HG03139 (cell line): ENCODE data around the gene GID4.
"Not testable (repeated sequence)": the region's sequence is repeated elsewhere in the genome, so short reads cannot be mapped to it uniquely, and the experiment has no call there.

Experiments
- ATAC-seq: cut with Tn5 transposase; IDR thresholded peaks from one replicate; pipeline ENCODE4 v1.9.1; 2021; ENCODE audit not compliant: unreplicated experiment

The GID4 gene

GRCh38 chr17:18038861-18039534 lies at the start of gene GID4, which contains the start of gene ATPAF2:
GID4 (plus strand) TSS chr17:18039408; CDS start chr17:18039465, 57 bp downstream.
ATPAF2 (minus strand) TSS chr17:18039168; CDS start chr17:18039013, 155 bp downstream.
- peak; percentile 84 for ATAC-seq

GRCh38 chr17:17989618-17990017 lies 49.6 kb upstream of the GID4 start:
- ATAC-seq = no peak

GRCh38 chr17:17990282-17990681 lies 48.9 kb upstream of the GID4 start:
- ATAC-seq = no peak

- no peak for ATAC-seq
These were observed 45.8 kb upstream of the GID4 start for GRCh38 chr17:17993366-17993765.

- no peak for ATAC-seq
These were observed 45.4 kb upstream of the GID4 start for GRCh38 chr17:17993852-17994251.

GRCh38 chr17:17994271-17995069 lies 44.7 kb upstream of the GID4 start:
- ATAC-seq = no peak

GRCh38 chr17:17995887-17996286 lies 43.3 kb upstream of the GID4 start:
- ATAC-seq = not testable (repeated sequence)

- ATAC-seq = no peak
These were observed 40.3 kb upstream of the GID4 start for GRCh38 chr17:17998934-17999333.

- no peak for ATAC-seq
These were observed 39.7 kb upstream of the GID4 start for GRCh38 chr17:17999364-18000029.

- ATAC-seq = no peak
These were observed 39.2 kb upstream of the GID4 start for GRCh38 chr17:18000030-18000408.

GRCh38 chr17:18002171-18002570 lies 37.0 kb upstream of the GID4 start:
- ATAC-seq = no peak

GRCh38 chr17:18004345-18004744 lies 34.9 kb upstream of the GID4 start:
- no peak for ATAC-seq

GRCh38 chr17:18004884-18005305 lies 34.3 kb upstream of the GID4 start:
- no peak for ATAC-seq

GRCh38 chr17:18005496-18005895 lies 33.7 kb upstream of the GID4 start:
- no peak for ATAC-seq

GRCh38 chr17:18006495-18007239 lies 32.5 kb upstream of the GID4 start:
- ATAC-seq = no peak

GRCh38 chr17:18008496-18009268 lies 30.5 kb upstream of the GID4 start:
- no peak for ATAC-seq

GRCh38 chr17:18009609-18010420 lies 29.4 kb upstream of the GID4 start:
- no peak for ATAC-seq

GRCh38 chr17:18011286-18011685 lies 27.9 kb upstream of the GID4 start:
- ATAC-seq = no peak

GRCh38 chr17:18014006-18014405 lies 25.2 kb upstream of the GID4 start:
- no peak for ATAC-seq
